Gastroesophageal sphincter (tissue), 3 donors: ENCODE results near the gene KCNIP3.

ENCODE experiments used
- EP300 ChIP-seq: sonication (generic); formaldehyde crosslinking; IDR thresholded peaks from one replicate; pipeline ENCODE4 v1.6.1; 2017; ENCODE audit warnings: antibody characterized with exemption, mild to moderate bottlenecking
- POLR2A ChIP-seq, 2 donors: fragments of 450-650 bp; IDR thresholded peaks; one replicate each; pipeline ENCODE4 v1.6.1; 2017; ENCODE audit warnings: antibody characterized with exemption in 2 of 2, mild to moderate bottlenecking in 2 of 2, moderate library complexity in 1 of 2
- POLR2AphosphoS5 ChIP-seq: sonication (generic); formaldehyde crosslinking; IDR thresholded peaks from one replicate; pipeline ENCODE4 v1.6.1; 2017; ENCODE audit warnings: antibody characterized with exemption
- TF ChIP-seq, protein P1 (sequence below), 4 experiments: fragments of 200-600 bp in 2 of 4; fragments of 450-650 bp in 2 of 4; sonication (generic) in 1 of 4; IDR thresholded peaks; one replicate each; pipeline ENCODE4 v1.5.1; 2017 to 2019; ENCODE audit warnings: antibody characterized with exemption in 4 of 4, mild to moderate bottlenecking in 2 of 4, moderate library complexity in 2 of 4

GRCh38 chr2:95311815-95312542 lies 14.8 kb downstream of the KCNIP3 start:
- TF ChIP-seq, protein P1, sequence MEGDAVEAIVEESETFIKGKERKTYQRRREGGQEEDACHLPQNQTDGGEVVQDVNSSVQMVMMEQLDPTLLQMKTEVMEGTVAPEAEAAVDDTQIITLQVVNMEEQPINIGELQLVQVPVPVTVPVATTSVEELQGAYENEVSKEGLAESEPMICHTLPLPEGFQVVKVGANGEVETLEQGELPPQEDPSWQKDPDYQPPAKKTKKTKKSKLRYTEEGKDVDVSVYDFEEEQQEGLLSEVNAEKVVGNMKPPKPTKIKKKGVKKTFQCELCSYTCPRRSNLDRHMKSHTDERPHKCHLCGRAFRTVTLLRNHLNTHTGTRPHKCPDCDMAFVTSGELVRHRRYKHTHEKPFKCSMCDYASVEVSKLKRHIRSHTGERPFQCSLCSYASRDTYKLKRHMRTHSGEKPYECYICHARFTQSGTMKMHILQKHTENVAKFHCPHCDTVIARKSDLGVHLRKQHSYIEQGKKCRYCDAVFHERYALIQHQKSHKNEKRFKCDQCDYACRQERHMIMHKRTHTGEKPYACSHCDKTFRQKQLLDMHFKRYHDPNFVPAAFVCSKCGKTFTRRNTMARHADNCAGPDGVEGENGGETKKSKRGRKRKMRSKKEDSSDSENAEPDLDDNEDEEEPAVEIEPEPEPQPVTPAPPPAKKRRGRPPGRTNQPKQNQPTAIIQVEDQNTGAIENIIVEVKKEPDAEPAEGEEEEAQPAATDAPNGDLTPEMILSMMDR (IDR thresholded peaks at IDR 0.05) = no peak
- TF ChIP-seq POLR2A (IDR thresholded peaks at IDR 0.05) = no peak
- TF ChIP-seq POLR2AphosphoS5 = no peak
- TF ChIP-seq EP300 = no peak
